HCT116 (cell line): Measurements from ENCODE around the gene SYNPO. TPM values are rescaled to one million over a fixed set of nuclear protein-coding genes. Genes with fewer than 3 reads are reported as not detected.

ENCODE experiments used
- ATAC-seq: fragments of 200-7000 bp; cut with Tn5 transposase; 2 replicates; pipeline ENCODE4 v1.9.1; 2020; ENCODE audit warnings: mild to moderate bottlenecking, moderate library complexity
- BruUV-seq: library from RNA; stranded (reverse); fragments of 400-500 nt; replicated peaks from 2 replicates; lab custom pipeline; 2021; lab: Mats Ljungman, UMichigan
- CTCF ChIA-PET: fragments of 300-600 bp; sonication (Branson Sonifier 250); formaldehyde crosslinking; loops from one replicate; lab custom pipeline; 2021; ENCODE audit warnings: antibody characterized with exemption; lab: Charles Lee
- POLR2A ChIA-PET: fragments of 300-600, 350-600 bp; sonication (Branson Sonifier 250); formaldehyde crosslinking; loops from one replicate; lab custom pipeline; 2021; ENCODE audit warnings: antibody characterized with exemption; lab: Charles Lee
- RAD21 ChIA-PET, 2 experiments: fragments of 300-600 bp; sonication (Branson Sonifier 250); formaldehyde crosslinking; loops; one replicate each; lab custom pipeline; 2023; ENCODE audit warnings: low total read pairs in 2 of 2; ENCODE audit not compliant: uncharacterized antibody in 2 of 2, unreplicated experiment in 2 of 2, low non-redundant PET in 1 of 2; lab: Charles Lee
- DNase-seq: peaks from one replicate; pipeline ENCODE4 v3.0.0-alpha.2; 2010; ENCODE audit warnings: low read depth, low spot score
- H2AFZ ChIP-seq: fragments of 200-600 bp; shearing (Covaris generic), sonication (generic); 2 replicates; pipeline ENCODE4 v1.6.1; 2017; ENCODE audit warnings: low read depth, mixed run types, mixed read lengths, antibody characterized with exemption, low read length; ENCODE audit not compliant: poor library complexity, severe bottlenecking
- H3K27ac ChIP-seq: 2 replicates; pipeline ENCODE4 v1.5.1; 2012; ENCODE audit warnings: low read depth, low read length
- H3K27me3 ChIP-seq: fragments of 200-600 bp; sonication (generic); 2 replicates; pipeline ENCODE4 v1.6.1; 2016; ENCODE audit warnings: mixed run types, low read length, mixed read lengths; ENCODE audit not compliant: insufficient read depth
- H3K36me3 ChIP-seq, 2 experiments: fragments of 200-500 bp in 1 of 2; fragments of 200-600 bp in 1 of 2; sonication (Bioruptor generic) in 1 of 2; sonication (generic) in 1 of 2; 2 replicates each; pipeline versions ENCODE4 v1.5.1 to v1.6.1; 2014 to 2016; ENCODE audit warnings: low read length in 2 of 2, inconsistent platforms in 1 of 2, mixed read lengths in 1 of 2, mixed run types in 1 of 2; ENCODE audit not compliant: insufficient read depth in 2 of 2, control insufficient read depth in 1 of 2
- H3K4me1 ChIP-seq, 2 experiments: fragments of 200-600 bp in 1 of 2; sonication (generic) in 1 of 2; 2 replicates each; pipeline versions ENCODE4 v1.5.1 to v1.6.1; 2012 to 2017; ENCODE audit warnings: low read length in 2 of 2, inconsistent platforms in 1 of 2, mild to moderate bottlenecking in 1 of 2, mixed read lengths in 1 of 2, mixed run types in 1 of 2, moderate library complexity in 1 of 2; ENCODE audit not compliant: insufficient read depth in 2 of 2, control insufficient read depth in 1 of 2
- H3K4me2 ChIP-seq: fragments of 200-600 bp; sonication (generic); 2 replicates; pipeline ENCODE4 v1.6.1; 2017; ENCODE audit warnings: mixed run types, low read length, mixed read lengths
- H3K4me3 ChIP-seq, 2 experiments: fragments of 200-600 bp in 1 of 2; sonication (generic) in 1 of 2; replicated peaks in 1 of 2; 2 replicates each; pipeline ENCODE4 v1.5.1; 2011 to 2016; ENCODE audit warnings: low read length in 2 of 2, control low read depth in 1 of 2, low read depth in 1 of 2, mild to moderate bottlenecking in 1 of 2, mixed read lengths in 1 of 2, mixed run types in 1 of 2
- H3K79me2 ChIP-seq: fragments of 200-600 bp; sonication (generic); 2 replicates; pipeline ENCODE4 v1.6.1; 2017; ENCODE audit warnings: mild to moderate bottlenecking, mixed run types, low read length, moderate library complexity, mixed read lengths; ENCODE audit not compliant: insufficient read depth
- H3K9ac ChIP-seq: fragments of 200-600 bp; sonication (generic); 2 replicates; pipeline ENCODE4 v1.6.1; 2016; ENCODE audit warnings: low read length, mixed read lengths
- H3K9me2 ChIP-seq: fragments of 200-600 bp; sonication (generic), shearing (Covaris generic); 2 replicates; pipeline ENCODE4 v1.6.1; 2017; ENCODE audit warnings: mixed run types, mild to moderate bottlenecking, moderate library complexity; ENCODE audit not compliant: insufficient read depth
- H3K9me3 ChIP-seq, 2 experiments: fragments of 200-500 bp in 1 of 2; fragments of 200-600 bp in 1 of 2; sonication (Bioruptor generic) in 1 of 2; sonication (generic) in 1 of 2; 2 replicates each; pipeline ENCODE4 v1.6.1; 2014 to 2017; ENCODE audit warnings: low read length in 2 of 2, mixed read lengths in 2 of 2, inconsistent platforms in 1 of 2, low read depth in 1 of 2, mild to moderate bottlenecking in 1 of 2, mixed run types in 1 of 2, moderate library complexity in 1 of 2; ENCODE audit not compliant: control insufficient read depth in 1 of 2, insufficient read depth in 1 of 2
- H4K20me1 ChIP-seq: fragments of 200-600 bp; sonication (generic), shearing (Covaris generic); 2 replicates; pipeline ENCODE4 v1.6.1; 2017; ENCODE audit warnings: mixed run types, mild to moderate bottlenecking, moderate library complexity; ENCODE audit not compliant: insufficient read depth
- ATF3 ChIP-seq: IDR thresholded peaks from 2 replicates; pipeline ENCODE4 v1.6.1; 2012
- CBX3 ChIP-seq: IDR thresholded peaks from 2 replicates; pipeline ENCODE4 v1.6.1; 2012; ENCODE audit warnings: low read depth
- CEBPB ChIP-seq: IDR thresholded peaks from 2 replicates; pipeline ENCODE4 v1.6.1; 2012; ENCODE audit warnings: low read depth
- CTCF ChIP-seq, 3 experiments: fragments of 200-600 bp in 1 of 3; sonication (generic) in 1 of 3; IDR thresholded peaks in 2 of 3; conservative IDR thresholded peaks in 1 of 3; 2 replicates each; pipeline ENCODE4 v1.5.1; 2012 to 2017; ENCODE audit warnings: low read depth in 2 of 3, low read length in 2 of 3, antibody characterized with exemption in 1 of 3, borderline replicate concordance in 1 of 3, control low read depth in 1 of 3, mild to moderate bottlenecking in 1 of 3, mixed read lengths in 1 of 3, mixed run types in 1 of 3, moderate library complexity in 1 of 3; ENCODE audit not compliant: insufficient read depth in 1 of 3
- EGR1 ChIP-seq: IDR thresholded peaks from 2 replicates; pipeline ENCODE4 v1.6.1; 2012; ENCODE audit warnings: low read depth
- ELF1 ChIP-seq: IDR thresholded peaks from 2 replicates; pipeline ENCODE4 v1.6.1; 2012; ENCODE audit warnings: low read depth, borderline replicate concordance
- EZH2 ChIP-seq: fragments of 200-600 bp; sonication (generic); IDR thresholded peaks from 2 replicates; pipeline ENCODE4 v1.6.1; 2017; ENCODE audit warnings: antibody characterized with exemption, mixed run types
- EZH2phosphoT487 ChIP-seq: fragments of 200-600 bp; IDR thresholded peaks from 2 replicates; pipeline ENCODE4 v1.6.1; 2018; ENCODE audit warnings: antibody characterized with exemption, borderline replicate concordance
- FOSL1 ChIP-seq: IDR thresholded peaks from 2 replicates; pipeline ENCODE4 v1.6.1; 2012; ENCODE audit warnings: low read depth
- JUND ChIP-seq: IDR thresholded peaks from 2 replicates; pipeline ENCODE4 v1.6.1; 2012
- POLR2A ChIP-seq: IDR thresholded peaks from 2 replicates; pipeline ENCODE4 v1.7.0; 2011; ENCODE audit warnings: borderline replicate concordance; ENCODE audit not compliant: insufficient read depth, insufficient read length; ENCODE audit errors: extremely low read depth
- POLR2AphosphoS5 ChIP-seq: IDR thresholded peaks from 2 replicates; pipeline ENCODE4 v1.6.1; 2011; ENCODE audit warnings: mild to moderate bottlenecking, low read depth, low read length, moderate library complexity
- RAD21 ChIP-seq: IDR thresholded peaks from 2 replicates; pipeline ENCODE4 v1.6.1; 2012; ENCODE audit warnings: low read depth, mild to moderate bottlenecking
- SIN3A ChIP-seq: IDR thresholded peaks from 2 replicates; pipeline ENCODE4 v1.6.1; 2012; ENCODE audit warnings: low read depth
- SP1 ChIP-seq: IDR thresholded peaks from 2 replicates; pipeline ENCODE4 v1.6.1; 2012; ENCODE audit warnings: low read depth
- SRF ChIP-seq: IDR thresholded peaks from 2 replicates; pipeline ENCODE4 v1.6.1; 2012; ENCODE audit warnings: low read depth
- TCF7L2 ChIP-seq: IDR thresholded peaks from 2 replicates; pipeline ENCODE4 v1.7.0; 2011; ENCODE audit warnings: borderline replicate concordance, inconsistent platforms; ENCODE audit not compliant: insufficient read depth, insufficient read length; ENCODE audit errors: extremely low read depth
- ZFX ChIP-seq: fragments of 450-650 bp; IDR thresholded peaks from 2 replicates; pipeline ENCODE4 v1.6.1; 2017
- ZNF274 ChIP-seq: fragments of 200-500 bp; sonication (Bioruptor generic); IDR thresholded peaks from 2 replicates; pipeline ENCODE4 v1.6.1; 2014; ENCODE audit warnings: mild to moderate bottlenecking, low read depth, low read length, inconsistent platforms
- intact Hi-C: fragments of 100-400 bp; cut with micrococcal nuclease; formaldehyde crosslinking; loops from 2 replicates; pipeline ENCODE4 v1.10.0; 2022
- total RNA-seq: library from RNA; stranded (reverse); gene quantifications from one replicate; pipeline ENCODE4 v1.2.1, GENCODE V29; 2021; ENCODE audit not compliant: unreplicated experiment
- TF ChIP-seq, protein P1 (sequence below): IDR thresholded peaks from 2 replicates; pipeline ENCODE4 v1.6.1; 2012
- TF ChIP-seq, protein P2 (sequence below): IDR thresholded peaks from 2 replicates; pipeline ENCODE4 v1.6.1; 2012; ENCODE audit warnings: low read depth

SYNPO gene
- total RNA-seq, 1 experiment from 2014 or later, result 8.2 TPM

- no peak for TF ChIP-seq RAD21
- no peak for TF ChIP-seq ELF1
- TF ChIP-seq ZFX, result no peak
- no peak for TF ChIP-seq POLR2AphosphoS5
- no peak for TF ChIP-seq SP1
- TF ChIP-seq, protein P1, sequence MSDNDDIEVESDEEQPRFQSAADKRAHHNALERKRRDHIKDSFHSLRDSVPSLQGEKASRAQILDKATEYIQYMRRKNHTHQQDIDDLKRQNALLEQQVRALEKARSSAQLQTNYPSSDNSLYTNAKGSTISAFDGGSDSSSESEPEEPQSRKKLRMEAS, result no peak
- TF ChIP-seq EZH2, result no peak
- no peak for TF ChIP-seq ZNF274
Observed at GRCh38 chr5:150616024-150616470, 24.4 kb upstream of the SYNPO start (continued).

DNA sequence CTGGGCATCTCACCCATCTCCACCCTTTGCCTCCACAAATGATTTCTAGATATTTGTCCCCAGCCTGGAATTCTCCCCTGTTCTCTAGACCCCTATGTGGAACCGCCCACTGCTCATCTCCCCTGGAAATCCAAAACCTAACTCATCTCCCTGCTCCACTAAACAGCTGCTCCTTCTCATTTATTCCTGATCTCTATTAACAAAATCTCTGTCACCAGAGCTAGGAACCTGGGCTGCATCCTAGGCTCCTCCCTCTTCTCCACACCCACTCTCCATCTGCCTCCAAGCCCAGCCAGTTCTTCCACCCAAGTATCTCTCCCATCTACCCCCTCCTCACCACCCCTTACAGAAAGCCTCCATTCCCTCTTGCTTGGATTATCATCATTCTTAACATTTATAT, 24.0 kb upstream of the SYNPO start:
- CTCF ChIA-PET, result no interaction called here
- H3K9ac ChIP-seq, result no peak overlapping the region
- H3K4me3 ChIP-seq, result no peak overlapping the region
- peak; percentile 48; the same call in 1 of the 2 replicates for ATAC-seq
- intact Hi-C loops, result no loop called here
- H3K27ac ChIP-seq, result no peak overlapping the region
- POLR2A ChIA-PET, result no interaction called here
- H4K20me1 ChIP-seq, result no peaks in the 10 kb centered on the region
- no peaks in the 10 kb centered on the region for H3K9me2 ChIP-seq
- TF ChIP-seq ELF1 (no peak), SP1 (no peak), EZH2 (no peak), CTCF (IDR thresholded peaks at IDR 0.05 in 2 of 3, conservative IDR thresholded peaks at IDR 0.05 in 1 of 3; ENCODE audit: borderline replicate concordance in 1 of 3, insufficient read depth in 1 of 3, low read depth in 2 of 3, low read length in 2 of 3) (no peak), ATF3 (no peak), ZNF274 (no peak), FOSL1 (no peak), EZH2phosphoT487 (no peak), POLR2AphosphoS5 (no peak), SRF (no peak), TCF7L2 (no peak), POLR2A (no peak), SIN3A (no peak), ZFX (no peak), EGR1 (no peak), CBX3 (no peak), JUND (no peak), CEBPB (no peak)
- TF ChIP-seq, protein P1, result no peak
- TF ChIP-seq, protein P2, sequence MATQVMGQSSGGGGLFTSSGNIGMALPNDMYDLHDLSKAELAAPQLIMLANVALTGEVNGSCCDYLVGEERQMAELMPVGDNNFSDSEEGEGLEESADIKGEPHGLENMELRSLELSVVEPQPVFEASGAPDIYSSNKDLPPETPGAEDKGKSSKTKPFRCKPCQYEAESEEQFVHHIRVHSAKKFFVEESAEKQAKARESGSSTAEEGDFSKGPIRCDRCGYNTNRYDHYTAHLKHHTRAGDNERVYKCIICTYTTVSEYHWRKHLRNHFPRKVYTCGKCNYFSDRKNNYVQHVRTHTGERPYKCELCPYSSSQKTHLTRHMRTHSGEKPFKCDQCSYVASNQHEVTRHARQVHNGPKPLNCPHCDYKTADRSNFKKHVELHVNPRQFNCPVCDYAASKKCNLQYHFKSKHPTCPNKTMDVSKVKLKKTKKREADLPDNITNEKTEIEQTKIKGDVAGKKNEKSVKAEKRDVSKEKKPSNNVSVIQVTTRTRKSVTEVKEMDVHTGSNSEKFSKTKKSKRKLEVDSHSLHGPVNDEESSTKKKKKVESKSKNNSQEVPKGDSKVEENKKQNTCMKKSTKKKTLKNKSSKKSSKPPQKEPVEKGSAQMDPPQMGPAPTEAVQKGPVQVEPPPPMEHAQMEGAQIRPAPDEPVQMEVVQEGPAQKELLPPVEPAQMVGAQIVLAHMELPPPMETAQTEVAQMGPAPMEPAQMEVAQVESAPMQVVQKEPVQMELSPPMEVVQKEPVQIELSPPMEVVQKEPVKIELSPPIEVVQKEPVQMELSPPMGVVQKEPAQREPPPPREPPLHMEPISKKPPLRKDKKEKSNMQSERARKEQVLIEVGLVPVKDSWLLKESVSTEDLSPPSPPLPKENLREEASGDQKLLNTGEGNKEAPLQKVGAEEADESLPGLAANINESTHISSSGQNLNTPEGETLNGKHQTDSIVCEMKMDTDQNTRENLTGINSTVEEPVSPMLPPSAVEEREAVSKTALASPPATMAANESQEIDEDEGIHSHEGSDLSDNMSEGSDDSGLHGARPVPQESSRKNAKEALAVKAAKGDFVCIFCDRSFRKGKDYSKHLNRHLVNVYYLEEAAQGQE, result no peak
- no peak overlapping the region for H3K4me2 ChIP-seq
- no peaks in the 10 kb centered on the region for H3K79me2 ChIP-seq
- peak overlapping the region; percentile 54 for H2AFZ ChIP-seq
- BruUV-seq, result no TSS peak
- H3K27me3 ChIP-seq, result no peaks in the 10 kb centered on the region
- RAD21 ChIA-PET, result no interaction called here
- peaks cover 29 to 36% of the 10 kb centered on the region in 2 experiments for H3K4me1 ChIP-seq
- H3K9me3 ChIP-seq, result no peaks in the 10 kb centered on the region
- no peak for DNase-seq
- no peaks in the 10 kb centered on the region for H3K36me3 ChIP-seq
